Breast epithelium (tissue), 4 donors: ENCODE data around the gene TMED4. TPM values are rescaled to one million over a fixed set of nuclear protein-coding genes. Genes with fewer than 3 reads are reported as not detected.
A peak's percentile ranks its signal among the peaks of the same experiment; 100 is the strongest.

ENCODE experiments used
- DNase-seq, 2 donors: peaks; one replicate each; pipeline ENCODE4 v3.0.0-alpha.2; 2019; ENCODE audit warnings: low spot score in 2 of 2
- H3K27ac ChIP-seq, 2 donors: fragments of 200-600 bp; sonication (generic) in 1 of 2; one replicate each; pipeline ENCODE4 v1.5.1; 2016 to 2019; ENCODE audit warnings: mild to moderate bottlenecking in 1 of 2
- H3K27me3 ChIP-seq, 2 donors: fragments of 200-600 bp; sonication (generic) in 1 of 2; one replicate each; pipeline versions ENCODE4 v1.5.1 to v1.6.0; 2017 to 2019; ENCODE audit warnings: control low read depth in 1 of 2, mild to moderate bottlenecking in 1 of 2
- H3K36me3 ChIP-seq: fragments of 200-600 bp; one replicate; pipeline ENCODE4 v1.5.1; 2019
- H3K4me1 ChIP-seq, 2 donors: fragments of 200-600 bp; sonication (generic); one replicate each; pipeline ENCODE4 v1.5.1; 2016 to 2019; ENCODE audit warnings: control low read depth in 1 of 2
- H3K4me3 ChIP-seq, 3 donors: fragments of 200-600 bp; sonication (generic); 1 replicate in 2 of 3; 2 replicates in 1 of 3; pipeline ENCODE4 v1.5.1; 2016 to 2019; ENCODE audit warnings: mild to moderate bottlenecking in 3 of 3, moderate library complexity in 2 of 3
- H3K9me3 ChIP-seq, 2 donors: fragments of 200-600 bp; sonication (generic) in 1 of 2; one replicate each; pipeline ENCODE4 v1.5.1; 2016 to 2019; ENCODE audit warnings: control low read depth in 1 of 2
- CTCF ChIP-seq, 3 donors: fragments of 450-650 bp; IDR thresholded peaks; one replicate each; pipeline ENCODE4 v1.5.1; 2016 to 2017; ENCODE audit warnings: antibody characterized with exemption in 3 of 3, mild to moderate bottlenecking in 3 of 3, moderate library complexity in 3 of 3
- POLR2A ChIP-seq: fragments of 450-650 bp; IDR thresholded peaks from one replicate; pipeline ENCODE4 v1.6.1; 2016; ENCODE audit warnings: antibody characterized with exemption, mild to moderate bottlenecking, moderate library complexity
- POLR2AphosphoS5 ChIP-seq, 3 donors: sonication (generic); formaldehyde crosslinking; IDR thresholded peaks; one replicate each; pipeline ENCODE4 v1.6.1; 2017; ENCODE audit warnings: antibody characterized with exemption in 3 of 3
- intact Hi-C: fragments of 100-400 bp; cut with DNase I; formaldehyde crosslinking; loops from one replicate; pipeline ENCODE4 v1.15.1; 2023; ENCODE audit warnings: low total_unique reads
- total RNA-seq, 3 donors: library from RNA; depleted of rRNA; stranded (reverse); fragments of >200 nt; gene quantifications; one replicate each; pipeline ENCODE4 v1.1.0, GENCODE V29; 2016

The TMED4 gene
- total RNA-seq, 3 donors from 2014 or later, result 143 to 208 (median 171) TPM

- no peaks in the 10 kb centered on the region for H3K9me3 ChIP-seq
- no peak for DNase-seq
- H3K27ac ChIP-seq, result no peak overlapping the region
- H3K27me3 ChIP-seq, result no peaks in the 10 kb centered on the region
- no peaks in the 10 kb centered on the region for H3K36me3 ChIP-seq
- intact Hi-C loops, result no loop called here
- H3K4me1 ChIP-seq, result no peaks in the 10 kb centered on the region
- TF ChIP-seq POLR2A (no peak), CTCF (IDR thresholded peaks at IDR 0.05) (peak in 2 of 3 donors; percentile 46 to 61), POLR2AphosphoS5 (IDR thresholded peaks at IDR 0.05) (no peak)
- no peak overlapping the region for H3K4me3 ChIP-seq
Measured at GRCh38 chr7:44587843-44588711, 6.0 kb upstream of the TMED4 start.

GRCh38 chr7:44583146-44583865, 1.3 kb upstream of the TMED4 start:
- peak overlapping the region; percentile 80 to 94 (median 81) for H3K4me3 ChIP-seq
- TF ChIP-seq CTCF (IDR thresholded peaks at IDR 0.05) (no peak), POLR2A (no peak), POLR2AphosphoS5 (IDR thresholded peaks at IDR 0.05) (no peak)
- H3K27me3 ChIP-seq, result no peaks in the 10 kb centered on the region
- peaks cover 0 to 10% of the 10 kb centered on the region in 2 donors for H3K4me1 ChIP-seq
- DNase-seq, result no peak
- H3K27ac ChIP-seq, result peak overlapping the region; percentile 96 to 98
- H3K36me3 ChIP-seq, result peaks cover under 1% of the 10 kb centered on the region
- no peaks in the 10 kb centered on the region for H3K9me3 ChIP-seq
- intact Hi-C loops, result no loop called here

- Histone ChIP-seq H3K27ac (peak overlapping the region; percentile 96 to 98), H3K4me3 (peak overlapping the region; percentile 80 to 94 (median 81)), H3K27me3 (no peaks in the 10 kb centered on the region), H3K36me3 (peaks cover 7% of the 10 kb centered on the region), H3K4me1 (peaks cover 0 to 10% of the 10 kb centered on the region in 2 donors), H3K9me3 (no peaks in the 10 kb centered on the region)
- no peak for DNase-seq
- TF ChIP-seq POLR2AphosphoS5 (IDR thresholded peaks at IDR 0.05) (no peak), CTCF (IDR thresholded peaks at IDR 0.05) (no peak), POLR2A (no peak)
- intact Hi-C loops, result no loop called here
Measured at GRCh38 chr7:44580945-44581878, 819 bp downstream of the TMED4 start.

GRCh38 chr7:44576228-44576627, 5.8 kb downstream of the TMED4 start:
- Histone ChIP-seq H3K4me1 (peaks cover 0 to 23% of the 10 kb centered on the region in 2 donors), H3K9me3 (no peaks in the 10 kb centered on the region), H3K36me3 (peaks cover 13% of the 10 kb centered on the region), H3K27ac (no peak overlapping the region), H3K27me3 (no peaks in the 10 kb centered on the region), H3K4me3 (no peak overlapping the region)
- no peak for DNase-seq
- TF ChIP-seq POLR2AphosphoS5 (IDR thresholded peaks at IDR 0.05) (no peak), CTCF (IDR thresholded peaks at IDR 0.05) (no peak), POLR2A (no peak)
- intact Hi-C loops, result no loop called here
